ENCODE measurements around the gene NOXA1.
"Not testable (repeated sequence)": the region's sequence is repeated elsewhere in the genome, so short reads cannot be mapped to it uniquely, and the experiment has no call there.

Gene NOXA1

GRCh38 chr9:137422604-137423513 lies at the start of gene NOXA1, which contains the start of gene EXD3:
TSS of gene NOXA1 (plus strand) at chr9:137423393. CDS start at chr9:137423530, 137 bp downstream.
TSS of gene EXD3 (minus strand) at chr9:137423162. CDS start at chr9:137395357, 27,805 bp downstream.
- peak; percentile 65 for DNase-seq

- DNase-seq, result no peak
Observed at GRCh38 chr9:137373611-137373980, 49.6 kb upstream of the NOXA1 start.

GRCh38 chr9:137374131-137374845 lies 48.9 kb upstream of the NOXA1 start:
- no peak for DNase-seq

GRCh38 chr9:137375321-137376058 lies 47.7 kb upstream of the NOXA1 start:
- no peak for DNase-seq

GRCh38 chr9:137376386-137376785 lies 46.8 kb upstream of the NOXA1 start:
- no peak for DNase-seq

- not testable (repeated sequence) for DNase-seq
Observed at GRCh38 chr9:137378688-137379410, 44.3 kb upstream of the NOXA1 start.

- no peak for DNase-seq
Observed at GRCh38 chr9:137379761-137380161, 43.4 kb upstream of the NOXA1 start.

GRCh38 chr9:137380171-137380570 lies 43.0 kb upstream of the NOXA1 start:
- no peak for DNase-seq

- no peak for DNase-seq
Observed at GRCh38 chr9:137380606-137381005, 42.6 kb upstream of the NOXA1 start.

- DNase-seq, result no peak
Observed at GRCh38 chr9:137381501-137382443, 41.4 kb upstream of the NOXA1 start.

GRCh38 chr9:137382444-137383080 lies 40.6 kb upstream of the NOXA1 start:
- no peak for DNase-seq

GRCh38 chr9:137383081-137383783 lies 40.0 kb upstream of the NOXA1 start:
- no peak for DNase-seq

- DNase-seq, result no peak
Observed at GRCh38 chr9:137383784-137384756, 39.1 kb upstream of the NOXA1 start.

GRCh38 chr9:137385061-137385655 lies 38.0 kb upstream of the NOXA1 start:
- no peak for DNase-seq

- not testable (repeated sequence) for DNase-seq
Observed at GRCh38 chr9:137386507-137387113, 36.6 kb upstream of the NOXA1 start.

- DNase-seq, result no peak
Observed at GRCh38 chr9:137387114-137387890, 35.9 kb upstream of the NOXA1 start.

- no peak for DNase-seq
Observed at GRCh38 chr9:137387891-137388560, 35.2 kb upstream of the NOXA1 start.
